Measurements from ENCODE around the gene AKR1B15. TPM values are rescaled to one million over a fixed set of nuclear protein-coding genes. Genes with fewer than 3 reads are reported as not detected.
"Not testable (repeated sequence)": the region's sequence is repeated elsewhere in the genome, so short reads cannot be mapped to it uniquely, and the experiment has no call there.

Gene AKR1B15
- total and polyA plus RNA-seq, 2 of the 4 experiments (the other 2 are of a cell fraction) = not detected

GRCh38 chr7:134567368-134567767 lies 18.5 kb downstream of the AKR1B15 start:
- H3K4me3 ChIP-seq (ENCODE audit: insufficient read depth, low read depth, low read length) = no peak overlapping the region
- H3K79me1 ChIP-seq (ENCODE audit: low read depth in 1 of 2, low read length in 2 of 2) = no peaks in the 10 kb centered on the region
- H3K14ac ChIP-seq (replicated peaks; ENCODE audit: low read depth, low read length) = no peak overlapping the region
- no peak overlapping the region for H4K8ac ChIP-seq (ENCODE audit: low read depth in 2 of 2, low read length in 2 of 2)
- no peak overlapping the region for H3K18ac ChIP-seq (ENCODE audit: low read depth, low read length)
- peaks cover 2% of the 10 kb centered on the region for H3K9me3 ChIP-seq (ENCODE audit: control insufficient read depth, insufficient read depth, low read length)
- CTCF ChIA-PET = no interaction called here
- peaks cover 5% of the 10 kb centered on the region for H3K4me1 ChIP-seq (ENCODE audit: control insufficient read depth, insufficient read depth, low read length)
- no peak overlapping the region for H2AK9ac ChIP-seq (replicated peaks; ENCODE audit: low read depth, low read length, poor library complexity)
- in situ Hi-C loops (cut with MboI; ENCODE audit: low sequenced_read_pairs) (no loop called here), dilution Hi-C loops (cut with HindIII; ENCODE audit: low sequenced_read_pairs, unreplicated experiment) (no loop called here), intact Hi-C loops (cut with micrococcal nuclease) (no loop called here)
- no peak overlapping the region for H3K4ac ChIP-seq (ENCODE audit: low read depth, low read length)
- peaks cover 13% of the 10 kb centered on the region for H3K27me3 ChIP-seq (ENCODE audit: control insufficient read depth, insufficient read depth, low read length)
- no peak for ATAC-seq (ENCODE audit: low read depth)
- no peak overlapping the region for H2AK5ac ChIP-seq (ENCODE audit: low read depth, low read length)
- no peak overlapping the region for H4K91ac ChIP-seq (ENCODE audit: insufficient read depth, low read depth, low read length)
- H4K5ac ChIP-seq (ENCODE audit: low read depth, low read length) = no peak overlapping the region
- no TSS peak for BruUV-seq (replicated peaks)
- POLR2A ChIA-PET (ENCODE audit: unreplicated experiment) = no interaction called here
- H2BK20ac ChIP-seq (ENCODE audit: low read depth, low read length) = no peak overlapping the region
- no peak overlapping the region for H3K23ac ChIP-seq (ENCODE audit: low read depth, low read length)
- WGBS, 2 experiments (ENCODE audit: extremely low coverage in 2 of 2, insufficient read length in 1 of 2) = no CpG with 5 or more reads among the region's 3 CpGs
- H3K56ac ChIP-seq (ENCODE audit: extremely low read depth, insufficient read depth, low read length) = no peak overlapping the region
- no peak overlapping the region for H3K27ac ChIP-seq (ENCODE audit: insufficient read depth, low read length)
- H2AFZ ChIP-seq (replicated peaks; ENCODE audit: low read length, poor library complexity) = no peak overlapping the region
- DNase-seq = no peak
- no peak overlapping the region for H3K9ac ChIP-seq (ENCODE audit: low read depth, low read length)
- H3K36me3 ChIP-seq (ENCODE audit: control insufficient read depth, insufficient read depth, low read length) = no peaks in the 10 kb centered on the region
- no peaks in the 10 kb centered on the region for H3K9me1 ChIP-seq (ENCODE audit: insufficient read depth, low read length)
- no peak overlapping the region for H2BK120ac ChIP-seq (ENCODE audit: low read depth, low read length)
- no peak overlapping the region for H2BK5ac ChIP-seq (ENCODE audit: low read depth, low read length, poor library complexity, severe bottlenecking)
- H4K20me1 ChIP-seq (ENCODE audit: insufficient read depth, low read length) = no peaks in the 10 kb centered on the region
- TF ChIP-seq USF2 (IDR thresholded peaks at IDR 0.05; ENCODE audit: low read depth, low read length) (no peak), CEBPB (IDR thresholded peaks at IDR 0.05; ENCODE audit: low read depth, low read length) (no peak), POLR2A (IDR thresholded peaks at IDR 0.05; ENCODE audit: low read depth, low read length) (no peak), FOS (IDR thresholded peaks at IDR 0.05; ENCODE audit: low read depth, low read length) (no peak)
- H2BK15ac ChIP-seq (ENCODE audit: low read depth, low read length) = no peak overlapping the region
- H3K4me2 ChIP-seq (ENCODE audit: low read depth, low read length) = no peak overlapping the region

GRCh38 chr7:134569962-134570361 lies 21.1 kb downstream of the AKR1B15 start:
- POLR2A ChIA-PET (ENCODE audit: unreplicated experiment); H3K56ac ChIP-seq (ENCODE audit: extremely low read depth, insufficient read depth, low read length); H3K4me2 ChIP-seq (ENCODE audit: low read depth, low read length); H3K23ac ChIP-seq (ENCODE audit: low read depth, low read length); H3K9ac ChIP-seq (ENCODE audit: low read depth, low read length); H4K20me1 ChIP-seq (ENCODE audit: insufficient read depth, low read length); BruUV-seq (replicated peaks); H3K4me1 ChIP-seq (ENCODE audit: control insufficient read depth, insufficient read depth, low read length); H3K27ac ChIP-seq (ENCODE audit: insufficient read depth, low read length); H3K4ac ChIP-seq (ENCODE audit: low read depth, low read length); H2AK9ac ChIP-seq (replicated peaks; ENCODE audit: low read depth, low read length, poor library complexity); H2BK5ac ChIP-seq (ENCODE audit: low read depth, low read length, poor library complexity, severe bottlenecking); H2BK20ac ChIP-seq (ENCODE audit: low read depth, low read length); DNase-seq; intact Hi-C loops (cut with micrococcal nuclease); H3K4me3 ChIP-seq (ENCODE audit: insufficient read depth, low read depth, low read length); dilution Hi-C loops (cut with HindIII; ENCODE audit: low sequenced_read_pairs, unreplicated experiment); H3K9me1 ChIP-seq (ENCODE audit: insufficient read depth, low read length); H2BK15ac ChIP-seq (ENCODE audit: low read depth, low read length); H2AK5ac ChIP-seq (ENCODE audit: low read depth, low read length); ATAC-seq (ENCODE audit: low read depth); in situ Hi-C loops (cut with MboI; ENCODE audit: low sequenced_read_pairs); H3K18ac ChIP-seq (ENCODE audit: low read depth, low read length); H3K36me3 ChIP-seq (ENCODE audit: control insufficient read depth, insufficient read depth, low read length); H4K5ac ChIP-seq (ENCODE audit: low read depth, low read length); H2BK120ac ChIP-seq (ENCODE audit: low read depth, low read length); H2AFZ ChIP-seq (replicated peaks; ENCODE audit: low read length, poor library complexity); H4K91ac ChIP-seq (ENCODE audit: insufficient read depth, low read depth, low read length); H3K14ac ChIP-seq (replicated peaks; ENCODE audit: low read depth, low read length); H3K9me3 ChIP-seq (ENCODE audit: control insufficient read depth, insufficient read depth, low read length); H4K8ac ChIP-seq (ENCODE audit: low read depth in 2 of 2, low read length in 2 of 2); CTCF ChIA-PET; H3K79me1 ChIP-seq (ENCODE audit: low read depth in 1 of 2, low read length in 2 of 2): not testable (repeated sequence)
- WGBS, 2 experiments (ENCODE audit: extremely low coverage in 2 of 2, insufficient read length in 1 of 2) = 72% methylated on average over 2 of the region's 9 CpGs; no CpG with 5 or more reads in 1 of the 2 experiments
- peaks cover 15% of the 10 kb centered on the region for H3K27me3 ChIP-seq (ENCODE audit: control insufficient read depth, insufficient read depth, low read length)
